ENCODE results near the gene PGM5.

GRCh38 chr9:68506551-68506950, 150.1 kb downstream of the PGM5 start:
- no peak for TF ChIP-seq CTCF (IDR thresholded peaks at IDR 0.05; ENCODE audit: low read length)
- no peak for TF ChIP-seq EZH2 (optimal IDR thresholded peaks at IDR 0.05; ENCODE audit: low read depth, low read length)
- no peak for TF ChIP-seq EZH2phosphoT487 (IDR thresholded peaks at IDR 0.05; ENCODE audit: low read length)

Measured in MM.1S (cell line).